Lower leg skin (tissue), 3 donors: ENCODE results near the gene NEURL3.

Experiments
- POLR2A ChIP-seq, 2 donors: fragments of 450-650 bp; IDR thresholded peaks; one replicate each; pipeline ENCODE4 v1.6.1; 2016 to 2017; ENCODE audit warnings: antibody characterized with exemption in 2 of 2, mild to moderate bottlenecking in 1 of 2, moderate library complexity in 1 of 2
- TF ChIP-seq, protein P1 (sequence below), 3 donors: fragments of 450-650 bp; IDR thresholded peaks; one replicate each; pipeline ENCODE4 v1.5.1; 2016; ENCODE audit warnings: antibody characterized with exemption in 3 of 3, mild to moderate bottlenecking in 3 of 3, moderate library complexity in 2 of 3

DNA sequence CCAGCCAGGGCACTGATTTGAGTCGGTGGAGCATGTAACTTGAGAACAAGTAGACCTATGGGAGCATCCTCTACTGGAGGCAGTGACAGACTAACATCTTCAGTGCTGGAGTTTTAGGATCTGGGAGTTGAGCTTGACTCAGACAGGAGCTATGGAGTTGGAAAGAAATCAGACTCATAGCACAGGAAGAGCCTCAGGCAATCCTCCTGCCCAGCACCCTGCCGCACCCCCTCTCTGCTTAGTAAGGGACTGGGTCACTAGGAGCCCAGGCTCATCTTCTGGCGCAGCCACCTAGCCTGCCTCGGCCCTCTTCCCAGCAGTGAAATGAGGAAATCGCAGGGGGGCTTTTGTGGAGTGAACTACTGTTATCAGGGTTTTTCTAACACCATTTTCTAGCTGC, 35.0 kb upstream of the NEURL3 start:
- TF ChIP-seq, protein P1, sequence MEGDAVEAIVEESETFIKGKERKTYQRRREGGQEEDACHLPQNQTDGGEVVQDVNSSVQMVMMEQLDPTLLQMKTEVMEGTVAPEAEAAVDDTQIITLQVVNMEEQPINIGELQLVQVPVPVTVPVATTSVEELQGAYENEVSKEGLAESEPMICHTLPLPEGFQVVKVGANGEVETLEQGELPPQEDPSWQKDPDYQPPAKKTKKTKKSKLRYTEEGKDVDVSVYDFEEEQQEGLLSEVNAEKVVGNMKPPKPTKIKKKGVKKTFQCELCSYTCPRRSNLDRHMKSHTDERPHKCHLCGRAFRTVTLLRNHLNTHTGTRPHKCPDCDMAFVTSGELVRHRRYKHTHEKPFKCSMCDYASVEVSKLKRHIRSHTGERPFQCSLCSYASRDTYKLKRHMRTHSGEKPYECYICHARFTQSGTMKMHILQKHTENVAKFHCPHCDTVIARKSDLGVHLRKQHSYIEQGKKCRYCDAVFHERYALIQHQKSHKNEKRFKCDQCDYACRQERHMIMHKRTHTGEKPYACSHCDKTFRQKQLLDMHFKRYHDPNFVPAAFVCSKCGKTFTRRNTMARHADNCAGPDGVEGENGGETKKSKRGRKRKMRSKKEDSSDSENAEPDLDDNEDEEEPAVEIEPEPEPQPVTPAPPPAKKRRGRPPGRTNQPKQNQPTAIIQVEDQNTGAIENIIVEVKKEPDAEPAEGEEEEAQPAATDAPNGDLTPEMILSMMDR (IDR thresholded peaks at IDR 0.05), result no peak
- TF ChIP-seq POLR2A (IDR thresholded peaks at IDR 0.05), result no peak
